ENCODE measurements around the gene SH3TC1. TPM values are rescaled to one million over a fixed set of nuclear protein-coding genes. Genes with fewer than 3 reads are reported as not detected.

SH3TC1 gene
- total and polyA plus RNA-seq, 2 of the 8 experiments (the other 6 are each of a cell fraction or from before 2014, with no cell fraction given), result 0.15 TPM; not detected in 1

GRCh38 chr4:8228319-8229250 is 29.5 kb downstream of the SH3TC1 start:
- Histone ChIP-seq H3K4me2 (ENCODE audit: insufficient read depth in 1 of 2, low read depth in 2 of 2, low read length in 2 of 2) (no peak overlapping the region), H2AK5ac (ENCODE audit: low read depth, low read length) (no peak overlapping the region; the same call in 1 of the 2 replicates), H3K4me3 (ENCODE audit: extremely low read depth in 1 of 4, insufficient read depth in 2 of 4, low read depth in 3 of 4, low read length in 4 of 4) (no peak overlapping the region), H3K79me2 (ENCODE audit: control insufficient read depth in 1 of 2, insufficient read depth in 2 of 2, low read length in 2 of 2) (no peaks in the 10 kb centered on the region), H3K56ac (replicated peaks; ENCODE audit: insufficient read length, low read depth, low read length) (no peak overlapping the region), H3K36me3 (ENCODE audit: control insufficient read depth in 2 of 4, insufficient read depth in 4 of 4, low read length in 3 of 4) (no peaks in the 10 kb centered on the region), H2BK120ac (replicated peaks; ENCODE audit: low read depth, low read length) (no peak overlapping the region), H4K20me1 (replicated peaks in 1 of 2; ENCODE audit: control insufficient read depth in 1 of 2, insufficient read depth in 2 of 2, low read length in 2 of 2) (peaks cover 0 to 2% of the 10 kb centered on the region in 2 experiments), H3K9me3 (ENCODE audit: insufficient read depth in 2 of 2, low read depth in 1 of 2, low read length in 1 of 2) (no peaks in the 10 kb centered on the region), H3K23ac (ENCODE audit: insufficient read length) (no peak overlapping the region), H4K8ac (ENCODE audit: extremely low read depth, insufficient read depth, low read length) (no peak overlapping the region; the same call in 1 of the 2 replicates), H3K18ac (ENCODE audit: extremely low read depth, low read length) (peak overlapping the region; percentile 38; the same call in 1 of the 2 replicates), H3K9ac (replicated peaks in 1 of 4; ENCODE audit: extremely low read depth in 1 of 4, low read depth in 3 of 4, low read length in 3 of 4) (no peak overlapping the region), H3K14ac (ENCODE audit: insufficient read length) (no peak overlapping the region), H3K23me2 (ENCODE audit: low read depth, low read length) (peaks cover 2% of the 10 kb centered on the region; the same call in 1 of the 2 replicates), H3K27me3 (replicated peaks in 1 of 4; ENCODE audit: control insufficient read depth in 3 of 4, extremely low read depth in 1 of 4, insufficient read depth in 3 of 4, low read length in 3 of 4) (no peaks in the 10 kb centered on the region; a peak in 1 of 7 replicates), H3K4me1 (replicated peaks in 1 of 4; ENCODE audit: control insufficient read depth in 3 of 4, insufficient read depth in 4 of 4, low read length in 3 of 4) (peaks cover 6 to 17% (median 11%) of the 10 kb centered on the region in 4 experiments), H3K79me1 (ENCODE audit: low read depth, low read length) (no peaks in the 10 kb centered on the region), H2BK20ac (ENCODE audit: low read length) (peak overlapping the region; percentile 15; the same call in 1 of the 2 replicates), H3K27ac (ENCODE audit: low read depth, low read length) (no peak overlapping the region), H3K4ac (replicated peaks; ENCODE audit: insufficient read length, low read depth, low read length) (peak overlapping the region; percentile 99), H4K91ac (replicated peaks; ENCODE audit: insufficient read length, low read length) (peak overlapping the region; percentile 68), H2AFZ (ENCODE audit: low read length) (no peak overlapping the region; the same call in 1 of the 2 replicates), H2BK12ac (ENCODE audit: low read depth, low read length) (peak overlapping the region; percentile 62; the same call in 1 of the 2 replicates), H2BK15ac (ENCODE audit: low read length) (peak overlapping the region; percentile 74), H4K5ac (ENCODE audit: insufficient read length, low read depth, low read length) (peak overlapping the region; percentile 33), H2BK5ac (ENCODE audit: low read depth, low read length) (peak overlapping the region; percentile 72; the same call in 1 of the 2 replicates)
- DNase-seq (ENCODE audit: low read depth in 1 of 2, low spot score in 2 of 2), result no peak
- whole genome bisulfite sequencing, 2 experiments (ENCODE audit: extremely low coverage in 1 of 2, insufficient coverage in 1 of 2, insufficient read length in 1 of 2, insufficient replicate concordance in 2 of 2, low coverage in 1 of 2, low lambda C conversion rate in 2 of 2, missing lambda C conversion rate in 1 of 2), result 90% methylated on average over 38 of the region's 39 CpGs; no CpG with 5 or more reads in 1 of the 2 experiments
- no peak for FAIRE-seq
- ChIA-PET CTCF (ENCODE audit: partially characterized antibody) (interaction anchor here (1.1 to 5.3 kb wide), 5 partner anchors 8 to 179 kb away, joined by 3 to 27 read pairs (median 7); no protein-coding TSS in a partner anchor), POLR2A (ENCODE audit: partially characterized antibody) (interaction anchor here (1.5 kb wide), 1 partner anchor 16 kb away, joined by 4 read pairs; no protein-coding TSS in a partner anchor)
- TF ChIP-seq POLR2AphosphoS5 (IDR thresholded peaks at IDR 0.05; ENCODE audit: low read depth, low read length) (no peak), TAF7 (optimal IDR thresholded peaks at IDR 0.05; ENCODE audit: borderline replicate concordance, low read depth, low read length) (no peak), SIRT6 (IDR thresholded peaks at IDR 0.05; ENCODE audit: low read length) (no peak), SIN3A (conservative IDR thresholded peaks at IDR 0.05 in 1 of 2, IDR thresholded peaks at IDR 0.05 in 1 of 2; ENCODE audit: low read depth in 1 of 2, low read length in 2 of 2) (no peak), NANOG (IDR thresholded peaks at IDR 0.05; ENCODE audit: insufficient read depth, low read depth, low read length, poor library complexity, severe bottlenecking) (no peak), CHD1 (IDR thresholded peaks at IDR 0.05; ENCODE audit: low read depth, low read length) (no peak), BACH1 (IDR thresholded peaks at IDR 0.05; ENCODE audit: low read length) (peak; percentile 96), CTBP2 (IDR thresholded peaks at IDR 0.05; ENCODE audit: borderline replicate concordance, insufficient read depth, insufficient read length, low read length) (no peak)
- TF ChIP-seq, protein P1, sequence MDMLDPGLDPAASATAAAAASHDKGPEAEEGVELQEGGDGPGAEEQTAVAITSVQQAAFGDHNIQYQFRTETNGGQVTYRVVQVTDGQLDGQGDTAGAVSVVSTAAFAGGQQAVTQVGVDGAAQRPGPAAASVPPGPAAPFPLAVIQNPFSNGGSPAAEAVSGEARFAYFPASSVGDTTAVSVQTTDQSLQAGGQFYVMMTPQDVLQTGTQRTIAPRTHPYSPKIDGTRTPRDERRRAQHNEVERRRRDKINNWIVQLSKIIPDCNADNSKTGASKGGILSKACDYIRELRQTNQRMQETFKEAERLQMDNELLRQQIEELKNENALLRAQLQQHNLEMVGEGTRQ (IDR thresholded peaks at IDR 0.05; ENCODE audit: low read length), result no peak
